Measurements from ENCODE around the gene YBEY.

- TF ChIP-seq, protein P1, sequence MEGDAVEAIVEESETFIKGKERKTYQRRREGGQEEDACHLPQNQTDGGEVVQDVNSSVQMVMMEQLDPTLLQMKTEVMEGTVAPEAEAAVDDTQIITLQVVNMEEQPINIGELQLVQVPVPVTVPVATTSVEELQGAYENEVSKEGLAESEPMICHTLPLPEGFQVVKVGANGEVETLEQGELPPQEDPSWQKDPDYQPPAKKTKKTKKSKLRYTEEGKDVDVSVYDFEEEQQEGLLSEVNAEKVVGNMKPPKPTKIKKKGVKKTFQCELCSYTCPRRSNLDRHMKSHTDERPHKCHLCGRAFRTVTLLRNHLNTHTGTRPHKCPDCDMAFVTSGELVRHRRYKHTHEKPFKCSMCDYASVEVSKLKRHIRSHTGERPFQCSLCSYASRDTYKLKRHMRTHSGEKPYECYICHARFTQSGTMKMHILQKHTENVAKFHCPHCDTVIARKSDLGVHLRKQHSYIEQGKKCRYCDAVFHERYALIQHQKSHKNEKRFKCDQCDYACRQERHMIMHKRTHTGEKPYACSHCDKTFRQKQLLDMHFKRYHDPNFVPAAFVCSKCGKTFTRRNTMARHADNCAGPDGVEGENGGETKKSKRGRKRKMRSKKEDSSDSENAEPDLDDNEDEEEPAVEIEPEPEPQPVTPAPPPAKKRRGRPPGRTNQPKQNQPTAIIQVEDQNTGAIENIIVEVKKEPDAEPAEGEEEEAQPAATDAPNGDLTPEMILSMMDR (IDR thresholded peaks at IDR 0.05; ENCODE audit: poor library complexity, severe bottlenecking): no peak
- TF ChIP-seq RAD21 (conservative IDR thresholded peaks at IDR 0.05): no peak
- no peak for TF ChIP-seq POLR2AphosphoS5 (IDR thresholded peaks at IDR 0.05)
- no peak for TF ChIP-seq SMC3 (conservative IDR thresholded peaks at IDR 0.05; ENCODE audit: poor library complexity)
- no peak for TF ChIP-seq EP300 (conservative IDR thresholded peaks at IDR 0.05; ENCODE audit: poor library complexity, severe bottlenecking)
- TF ChIP-seq EZH2 (IDR thresholded peaks at IDR 0.05; ENCODE audit: borderline replicate concordance, insufficient read depth, low read length, poor library complexity, severe bottlenecking): no peak
- TF ChIP-seq TAF1 (IDR thresholded peaks at IDR 0.05; ENCODE audit: low read depth): no peak
- no peak for TF ChIP-seq MXI1 (conservative IDR thresholded peaks at IDR 0.05; ENCODE audit: poor library complexity, severe bottlenecking)
These were observed 59.7 kb downstream of the YBEY start for GRCh38 chr21:46345861-46346260.

All from neural cell (in vitro differentiated cells).